Lower lobe of right lung (tissue), 2 donors: ENCODE measurements around the gene SUCLG2. TPM values are rescaled to one million over a fixed set of nuclear protein-coding genes. Genes with fewer than 3 reads are reported as not detected.

Source experiments
- ATAC-seq, 2 donors: fragments of 200-7000 bp; cut with Tn5 transposase; one replicate each; pipeline ENCODE4 v1.9.1; 2020 to 2022; ENCODE audit warnings: mild to moderate bottlenecking in 2 of 2, moderate library complexity in 2 of 2
- DNase-seq: peaks from one replicate; pipeline ENCODE4 v3.0.0-alpha.2; 2020
- H3K27ac ChIP-seq: fragments of 200-600 bp; one replicate; pipeline ENCODE4 v1.8.0; 2022
- H3K27me3 ChIP-seq: fragments of 200-600 bp; one replicate; pipeline ENCODE4 v1.8.0; 2022; ENCODE audit warnings: low read depth
- H3K36me3 ChIP-seq: fragments of 200-600 bp; one replicate; pipeline ENCODE4 v1.8.0; 2022; ENCODE audit warnings: mild to moderate bottlenecking
- H3K4me1 ChIP-seq: fragments of 200-600 bp; one replicate; pipeline ENCODE4 v1.8.0; 2022
- H3K4me3 ChIP-seq: fragments of 200-600 bp; one replicate; pipeline ENCODE4 v1.8.0; 2022; ENCODE audit warnings: mild to moderate bottlenecking
- H3K9me3 ChIP-seq: fragments of 200-600 bp; one replicate; pipeline ENCODE4 v1.8.0; 2022
- intact Hi-C: fragments of 100-400 bp; cut with DNase I; formaldehyde crosslinking; loops from one replicate; pipeline ENCODE4 v1.11.0; 2022
- total RNA-seq: library from RNA; stranded (reverse); fragmentation: NEBNext Ultra II Directional; extraction: Animal tissue kit (Norgen Biotek cat#: 25700); gene quantifications from one replicate; pipeline ENCODE4 v1.2.1, GENCODE V29; 2021
- TF ChIP-seq, protein P1 (sequence below): fragments of 200-600 bp; IDR thresholded peaks from one replicate; pipeline ENCODE4 v1.8.0; 2022; ENCODE audit warnings: antibody characterized with exemption, mild to moderate bottlenecking
- donor health status: DM: no; HTN: yes; CAD: no; lungs with severe emphysema.

The SUCLG2 gene
- total RNA-seq, 1 donor from 2014 or later: 50.7 TPM

DNA sequence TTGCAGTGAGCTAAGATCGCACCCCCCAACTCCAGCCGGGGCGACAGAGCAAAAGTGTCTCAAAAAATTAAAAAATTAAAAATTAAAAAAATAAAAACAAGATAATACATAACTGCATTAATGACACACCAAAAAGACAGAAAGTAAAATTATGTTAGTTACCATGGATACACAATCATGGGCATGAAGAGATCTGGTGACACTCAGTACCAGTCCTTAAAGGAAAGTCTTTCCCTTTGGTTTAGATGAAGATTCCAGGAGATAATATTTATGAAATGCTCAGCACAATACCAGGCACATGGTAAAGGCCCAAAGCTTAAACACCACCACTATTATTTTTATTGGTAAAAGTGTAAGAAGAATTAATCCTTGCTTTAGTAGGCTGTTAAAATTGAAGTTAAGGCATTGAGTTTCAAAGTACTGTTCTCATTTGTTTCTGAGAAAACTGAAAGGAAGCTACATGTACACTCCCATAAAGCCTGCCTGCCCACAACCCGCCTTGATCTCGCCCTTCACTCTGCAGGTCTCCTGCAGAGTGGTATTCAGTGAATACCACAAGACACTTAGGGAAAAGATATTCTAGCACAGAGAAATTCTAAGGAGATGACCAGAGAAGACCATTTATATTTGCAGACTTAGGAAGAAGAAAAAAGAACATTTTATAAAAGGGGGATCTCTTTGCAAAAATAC, 52.3 kb downstream of the SUCLG2 start:
- Histone ChIP-seq H3K4me1 (peaks cover 7% of the 10 kb centered on the region), H3K27me3 (no peaks in the 10 kb centered on the region), H3K36me3 (peaks cover 19% of the 10 kb centered on the region), H3K9me3 (no peaks in the 10 kb centered on the region), H3K27ac (no peak overlapping the region), H3K4me3 (no peak overlapping the region)
- ATAC-seq: no peak
- TF ChIP-seq, protein P1, sequence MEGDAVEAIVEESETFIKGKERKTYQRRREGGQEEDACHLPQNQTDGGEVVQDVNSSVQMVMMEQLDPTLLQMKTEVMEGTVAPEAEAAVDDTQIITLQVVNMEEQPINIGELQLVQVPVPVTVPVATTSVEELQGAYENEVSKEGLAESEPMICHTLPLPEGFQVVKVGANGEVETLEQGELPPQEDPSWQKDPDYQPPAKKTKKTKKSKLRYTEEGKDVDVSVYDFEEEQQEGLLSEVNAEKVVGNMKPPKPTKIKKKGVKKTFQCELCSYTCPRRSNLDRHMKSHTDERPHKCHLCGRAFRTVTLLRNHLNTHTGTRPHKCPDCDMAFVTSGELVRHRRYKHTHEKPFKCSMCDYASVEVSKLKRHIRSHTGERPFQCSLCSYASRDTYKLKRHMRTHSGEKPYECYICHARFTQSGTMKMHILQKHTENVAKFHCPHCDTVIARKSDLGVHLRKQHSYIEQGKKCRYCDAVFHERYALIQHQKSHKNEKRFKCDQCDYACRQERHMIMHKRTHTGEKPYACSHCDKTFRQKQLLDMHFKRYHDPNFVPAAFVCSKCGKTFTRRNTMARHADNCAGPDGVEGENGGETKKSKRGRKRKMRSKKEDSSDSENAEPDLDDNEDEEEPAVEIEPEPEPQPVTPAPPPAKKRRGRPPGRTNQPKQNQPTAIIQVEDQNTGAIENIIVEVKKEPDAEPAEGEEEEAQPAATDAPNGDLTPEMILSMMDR: no peak
- no peak for DNase-seq
- intact Hi-C loops: no loop called here

DNA sequence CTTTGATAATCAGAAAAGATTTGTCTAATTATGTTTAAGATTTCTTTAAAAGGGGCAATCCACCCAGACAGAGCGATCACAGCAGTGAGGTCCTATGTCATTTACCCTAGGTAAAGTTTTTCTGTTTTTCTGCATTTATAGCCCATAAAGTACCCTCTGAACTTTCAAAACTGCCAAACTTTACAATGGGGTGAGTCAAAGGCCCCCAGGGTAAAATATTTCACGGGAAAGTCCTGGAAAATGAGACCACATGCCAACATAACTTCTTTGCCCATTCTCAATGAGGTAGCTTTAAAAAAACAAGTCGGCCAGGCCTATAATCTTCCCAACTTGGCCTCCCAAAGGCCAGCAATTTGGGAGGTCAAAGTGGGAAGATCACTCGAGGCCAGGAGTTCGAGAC, 53.0 kb downstream of the SUCLG2 start:
- Histone ChIP-seq H3K27me3 (no peaks in the 10 kb centered on the region), H3K4me1 (peaks cover 7% of the 10 kb centered on the region), H3K27ac (no peak overlapping the region), H3K9me3 (no peaks in the 10 kb centered on the region), H3K4me3 (no peak overlapping the region), H3K36me3 (peaks cover 14% of the 10 kb centered on the region)
- ATAC-seq (no peak), DNase-seq (no peak)
- intact Hi-C loops: no loop called here
- TF ChIP-seq, protein P1: no peak

DNA sequence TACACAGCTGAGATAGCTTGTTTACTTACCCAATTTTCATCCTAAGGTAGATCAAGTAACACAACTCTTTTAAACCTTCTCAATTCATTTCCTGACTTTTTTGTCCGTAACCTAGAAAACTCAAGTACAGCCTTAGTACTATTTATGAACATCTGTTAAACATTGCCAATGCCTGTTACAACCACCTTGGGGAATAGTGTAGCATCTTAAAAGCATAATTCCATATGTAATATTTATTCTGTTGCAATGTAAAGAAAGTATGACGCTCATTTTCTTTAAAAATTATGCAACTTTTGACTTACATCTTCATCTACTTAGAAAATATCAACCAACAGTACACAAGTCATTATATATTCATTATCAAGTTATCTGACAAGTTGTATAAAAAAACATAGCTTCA, 54.6 kb downstream of the SUCLG2 start:
- intact Hi-C loops: no loop called here
- DNase-seq: no peak
- Histone ChIP-seq H3K9me3 (no peaks in the 10 kb centered on the region), H3K27me3 (no peaks in the 10 kb centered on the region), H3K27ac (no peak overlapping the region), H3K4me1 (peaks cover 7% of the 10 kb centered on the region), H3K4me3 (no peak overlapping the region), H3K36me3 (peaks cover 4% of the 10 kb centered on the region)
- TF ChIP-seq, protein P1: no peak
- no peak for ATAC-seq

DNA sequence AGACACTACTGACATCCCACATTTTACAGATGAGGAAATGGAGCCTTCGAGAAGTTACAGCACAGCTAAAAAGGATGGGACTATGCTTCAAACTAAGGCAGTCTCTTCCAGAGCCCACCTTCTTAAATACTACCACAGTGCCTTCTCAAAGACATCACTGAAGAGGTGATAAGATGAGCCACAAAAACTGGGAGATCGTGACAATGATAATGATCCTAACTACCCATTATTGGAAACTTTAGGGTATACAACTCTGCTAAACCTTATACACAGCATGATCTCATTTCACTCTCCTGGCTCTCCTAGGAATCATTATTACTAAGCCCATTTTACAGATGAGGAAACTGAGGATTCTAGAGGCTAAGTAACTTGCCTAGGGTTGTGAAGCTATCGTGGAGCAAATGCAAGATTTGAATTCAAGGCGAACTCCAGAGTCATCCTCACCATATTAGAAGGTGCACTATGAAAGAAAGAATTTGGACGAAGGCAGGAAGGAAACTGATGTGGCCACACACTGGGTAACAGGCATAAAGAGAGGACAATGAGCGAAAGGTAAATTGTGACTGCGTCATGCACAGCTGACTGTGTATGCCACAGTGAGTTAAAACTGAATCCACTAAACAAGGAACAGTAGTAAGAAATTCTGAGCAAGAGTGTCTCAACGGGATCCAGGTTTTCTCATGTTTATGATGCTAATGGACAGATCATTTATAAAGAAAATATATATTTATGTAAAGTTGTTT, 55.4 kb downstream of the SUCLG2 start:
- peaks cover 4% of the 10 kb centered on the region for H3K36me3 ChIP-seq
- intact Hi-C loops: no loop called here

DNA sequence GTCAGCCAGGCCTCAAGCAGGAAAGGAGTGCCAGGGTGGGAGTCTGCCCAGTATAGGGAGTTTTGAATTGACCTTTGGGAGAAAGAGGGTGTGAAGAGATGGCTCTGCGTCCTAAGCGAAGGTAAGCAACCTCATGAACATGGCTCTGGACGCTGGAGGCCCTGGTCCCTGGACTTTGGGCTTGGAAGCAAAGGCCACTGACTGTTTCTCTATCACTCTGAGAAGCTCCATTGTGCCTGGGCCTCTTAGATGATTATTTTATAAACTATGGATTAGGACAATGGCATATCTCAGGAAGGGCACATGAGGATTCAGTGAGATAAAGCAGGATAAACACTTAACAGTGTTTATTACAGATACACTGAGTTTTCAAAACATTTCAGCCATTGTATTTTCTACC, 59.0 kb downstream of the SUCLG2 start:
- Histone ChIP-seq H3K36me3 (peaks cover 4% of the 10 kb centered on the region), H3K27me3 (no peaks in the 10 kb centered on the region), H3K9me3 (no peaks in the 10 kb centered on the region), H3K27ac (no peak overlapping the region), H3K4me1 (peaks cover 4% of the 10 kb centered on the region), H3K4me3 (no peak overlapping the region)
- TF ChIP-seq, protein P1: no peak
- intact Hi-C loops: no loop called here
- ATAC-seq (no peak), DNase-seq (no peak)

More for the DNA sequence above, 55.4 kb downstream of the SUCLG2 start:
- ATAC-seq (no peak), DNase-seq (no peak)
- Histone ChIP-seq H3K27me3 (no peaks in the 10 kb centered on the region), H3K27ac (no peak overlapping the region), H3K9me3 (no peaks in the 10 kb centered on the region), H3K4me3 (no peak overlapping the region), H3K4me1 (peaks cover 10% of the 10 kb centered on the region)
- TF ChIP-seq, protein P1: no peak
